Thyroid gland (tissue), 4 donors: Measurements from ENCODE around the gene CD8A.

ENCODE experiments used
- POLR2A ChIP-seq, 2 donors: fragments of 450-650 bp; IDR thresholded peaks; one replicate each; pipeline ENCODE4 v1.6.1; 2017; ENCODE audit warnings: antibody characterized with exemption in 2 of 2, mild to moderate bottlenecking in 2 of 2, moderate library complexity in 1 of 2
- TF ChIP-seq, protein P1 (sequence below), 6 experiments: fragments of 200-600 bp in 3 of 6; fragments of 450-650 bp in 3 of 6; sonication (generic) in 3 of 6; IDR thresholded peaks; one replicate each; pipeline ENCODE4 v1.5.1; 2016 to 2019; ENCODE audit warnings: antibody characterized with exemption in 6 of 6, mild to moderate bottlenecking in 2 of 6, inconsistent platforms in 1 of 6, moderate library complexity in 1 of 6

DNA sequence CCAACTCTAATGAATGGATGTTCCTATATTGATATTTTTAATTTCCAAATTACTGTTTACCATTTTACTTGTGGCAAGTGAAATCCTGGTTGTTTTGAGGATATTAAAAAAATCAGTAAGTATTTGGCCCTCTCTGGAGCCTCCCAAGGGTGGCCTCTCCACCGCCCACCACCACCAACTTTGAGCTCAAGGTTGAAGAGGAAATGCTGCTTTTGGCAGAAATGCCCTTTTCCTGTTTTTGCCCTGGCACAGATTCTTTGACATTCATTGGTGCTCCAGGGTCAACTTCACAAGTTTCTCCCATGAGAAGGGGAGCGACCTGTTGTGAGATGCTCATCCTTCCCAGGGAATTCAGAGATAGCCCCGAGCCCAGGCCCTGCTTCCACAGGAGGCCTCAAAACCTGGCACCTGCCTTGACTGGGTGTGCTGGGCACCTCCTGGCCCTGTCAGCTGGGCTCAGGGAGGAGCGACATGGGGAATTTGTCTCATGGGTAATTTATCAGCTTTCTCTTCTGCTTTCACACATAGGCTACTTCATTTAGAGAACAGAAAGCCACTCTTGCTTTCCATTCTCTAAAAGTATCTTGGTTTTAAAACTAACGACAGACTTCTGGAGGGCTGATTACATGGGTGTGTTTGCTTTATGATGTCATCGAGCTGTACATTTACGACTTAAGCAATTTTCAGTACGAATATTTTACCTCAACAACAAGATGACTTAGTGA is 6.9 kb downstream of the CD8A start:
- no peak for TF ChIP-seq POLR2A (IDR thresholded peaks at IDR 0.05)
- TF ChIP-seq, protein P1, sequence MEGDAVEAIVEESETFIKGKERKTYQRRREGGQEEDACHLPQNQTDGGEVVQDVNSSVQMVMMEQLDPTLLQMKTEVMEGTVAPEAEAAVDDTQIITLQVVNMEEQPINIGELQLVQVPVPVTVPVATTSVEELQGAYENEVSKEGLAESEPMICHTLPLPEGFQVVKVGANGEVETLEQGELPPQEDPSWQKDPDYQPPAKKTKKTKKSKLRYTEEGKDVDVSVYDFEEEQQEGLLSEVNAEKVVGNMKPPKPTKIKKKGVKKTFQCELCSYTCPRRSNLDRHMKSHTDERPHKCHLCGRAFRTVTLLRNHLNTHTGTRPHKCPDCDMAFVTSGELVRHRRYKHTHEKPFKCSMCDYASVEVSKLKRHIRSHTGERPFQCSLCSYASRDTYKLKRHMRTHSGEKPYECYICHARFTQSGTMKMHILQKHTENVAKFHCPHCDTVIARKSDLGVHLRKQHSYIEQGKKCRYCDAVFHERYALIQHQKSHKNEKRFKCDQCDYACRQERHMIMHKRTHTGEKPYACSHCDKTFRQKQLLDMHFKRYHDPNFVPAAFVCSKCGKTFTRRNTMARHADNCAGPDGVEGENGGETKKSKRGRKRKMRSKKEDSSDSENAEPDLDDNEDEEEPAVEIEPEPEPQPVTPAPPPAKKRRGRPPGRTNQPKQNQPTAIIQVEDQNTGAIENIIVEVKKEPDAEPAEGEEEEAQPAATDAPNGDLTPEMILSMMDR (IDR thresholded peaks at IDR 0.05): no peak
